Sigmoid colon (tissue), 7 donors: ENCODE results near the gene RALGAPB. TPM values are rescaled to one million over a fixed set of nuclear protein-coding genes. Genes with fewer than 3 reads are reported as not detected.

Source experiments
- DNase-seq: peaks from one replicate; pipeline ENCODE4 v3.0.0-alpha.2; 2019
- H3K27ac ChIP-seq, 4 donors: fragments of 200-600 bp; sonication (generic); one replicate each; pipeline ENCODE4 v1.5.1; 2016 to 2019; ENCODE audit warnings: mild to moderate bottlenecking in 1 of 4
- H3K27me3 ChIP-seq, 3 donors: fragments of 200-600 bp; sonication (generic); one replicate each; pipeline ENCODE4 v1.5.1; 2019; ENCODE audit warnings: mild to moderate bottlenecking in 1 of 3
- H3K36me3 ChIP-seq, 4 donors: fragments of 200-600 bp; sonication (generic); one replicate each; pipeline ENCODE4 v1.5.1; 2016 to 2019
- H3K4me1 ChIP-seq, 4 donors: fragments of 200-600 bp; sonication (generic); one replicate each; pipeline ENCODE4 v1.5.1; 2017 to 2019
- H3K4me3 ChIP-seq, 4 donors: fragments of 200-600 bp; sonication (generic); one replicate each; pipeline ENCODE4 v1.5.1; 2017 to 2019; ENCODE audit warnings: mild to moderate bottlenecking in 2 of 4, moderate library complexity in 1 of 4
- H3K9me3 ChIP-seq, 4 donors: fragments of 200-600 bp in 3 of 4; sonication (generic) in 3 of 4; one replicate each; pipeline versions ENCODE4 v1.5.1 to v1.6.1; 2013 to 2019
- CTCF ChIP-seq, 4 experiments: fragments of 450-650 bp in 3 of 4; fragments of 200-600 bp in 1 of 4; IDR thresholded peaks; one replicate each; pipeline ENCODE4 v1.5.1; 2016 to 2019; ENCODE audit warnings: antibody characterized with exemption in 4 of 4, mild to moderate bottlenecking in 3 of 4, moderate library complexity in 2 of 4
- EP300 ChIP-seq, 4 donors: sonication (generic); formaldehyde crosslinking; IDR thresholded peaks; one replicate each; pipeline ENCODE4 v1.6.1; 2017; ENCODE audit warnings: antibody characterized with exemption in 4 of 4
- POLR2A ChIP-seq, 2 donors: fragments of 450-650 bp; IDR thresholded peaks; one replicate each; pipeline ENCODE4 v1.6.1; 2016; ENCODE audit warnings: antibody characterized with exemption in 2 of 2, mild to moderate bottlenecking in 2 of 2, moderate library complexity in 2 of 2
- POLR2AphosphoS5 ChIP-seq, 4 donors: sonication (generic); formaldehyde crosslinking; IDR thresholded peaks; one replicate each; pipeline ENCODE4 v1.6.1; 2017; ENCODE audit warnings: antibody characterized with exemption in 4 of 4
- WGBS, 2 donors: extraction: QIAGEN DNeasy Blood & Tissue Kit; methylation state at CpG; one replicate each; pipeline ENCODE4 v1.1.7; 2013; 5-methylcytosine and 5-hydroxymethylcytosine counted together
- intact Hi-C: fragments of 100-400 bp; cut with DNase I; formaldehyde crosslinking; loops from one replicate; pipeline ENCODE4 v1.15.1; 2023
- polyA plus RNA-seq, 3 donors: library from polyadenylated mRNA; stranded (reverse); fragments of 200-250 nt; gene quantifications; one replicate each; pipeline ENCODE4 v1.2.3, GENCODE V29; 2013
- total RNA-seq, 4 donors: library from RNA; depleted of rRNA; stranded (reverse); fragments of >200 nt; gene quantifications; one replicate each; pipeline ENCODE4 v1.1.0, GENCODE V29; 2016
- donor health status: healthy with polysubstance abuse.
- donor health status: Bipolar disorder and iron deficiency.
- donor health status: healthy.

Gene RALGAPB
- total and polyA plus RNA-seq, 7 donors, result 7.2 to 37.9 (median 29.3) TPM

DNA sequence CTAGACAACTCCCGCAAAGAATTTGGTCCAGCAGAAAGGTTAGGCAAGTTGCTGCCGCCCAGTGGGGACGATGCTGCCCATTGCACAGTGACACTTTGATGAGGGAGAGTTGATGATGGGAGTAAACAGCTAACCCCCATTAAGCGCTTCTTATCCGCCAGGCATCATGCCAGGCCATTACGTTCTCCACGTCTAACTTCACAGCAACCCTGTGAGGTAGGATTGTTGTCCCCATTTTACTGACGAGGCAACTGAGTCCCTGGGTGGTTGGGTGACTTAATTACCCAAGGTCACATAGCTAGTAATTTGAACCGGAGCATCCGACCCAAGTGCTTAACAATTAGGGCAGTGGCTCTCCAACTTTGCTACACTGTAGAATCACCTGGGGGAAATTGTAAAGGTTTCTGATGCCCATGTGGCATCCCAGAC is 738 bp downstream of the RALGAPB start:
- H3K27ac ChIP-seq, result peak overlapping the region; percentile 83 to 92 (median 92)
- 4 to 17% methylated on average over 10 of the region's 10 CpGs for WGBS, 2 donors
- TF ChIP-seq CTCF (IDR thresholded peaks at IDR 0.05) (no peak), EP300 (IDR thresholded peaks at IDR 0.05) (no peak), POLR2A (IDR thresholded peaks at IDR 0.05) (no peak), POLR2AphosphoS5 (IDR thresholded peaks at IDR 0.05) (no peak)
- peak overlapping the region; percentile 68 to 87 (median 76) for H3K4me3 ChIP-seq
- intact Hi-C loops, result loop anchor here (5.0 kb wide), 1 partner anchor 36 kb away; the partner anchor contains the start of gene SNHG17
- no peaks in the 10 kb centered on the region for H3K9me3 ChIP-seq
- peaks cover 0 to 27% (median 21%) of the 10 kb centered on the region in 4 donors for H3K4me1 ChIP-seq
- no peaks in the 10 kb centered on the region for H3K36me3 ChIP-seq
- H3K27me3 ChIP-seq, result no peaks in the 10 kb centered on the region
- DNase-seq, result no peak

DNA sequence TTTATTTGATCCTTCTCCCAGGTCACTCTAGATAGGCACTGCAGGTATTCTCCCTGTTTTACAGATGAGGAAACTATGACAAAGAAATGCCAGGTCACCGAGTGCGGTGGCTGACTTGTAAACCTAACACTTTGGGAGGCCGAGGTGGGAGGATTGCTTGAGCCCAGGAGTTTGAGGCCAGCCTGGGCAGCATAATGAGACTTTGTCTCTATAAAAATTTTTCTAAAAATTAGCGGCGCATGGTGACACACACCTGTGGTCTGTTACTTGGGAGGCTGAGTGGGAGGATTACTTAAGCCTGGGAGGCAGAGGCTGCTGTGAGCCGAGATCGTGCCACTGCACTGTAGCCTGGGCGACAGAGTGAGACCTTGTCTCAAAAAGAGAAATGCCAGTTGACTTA is 5.1 kb downstream of the RALGAPB start:
- Histone ChIP-seq H3K9me3 (no peaks in the 10 kb centered on the region), H3K27me3 (no peaks in the 10 kb centered on the region), H3K36me3 (peaks cover 0 to 1% (median 0%) of the 10 kb centered on the region in 4 donors), H3K4me1 (peaks cover 0 to 23% (median 21%) of the 10 kb centered on the region in 4 donors), H3K4me3 (no peak overlapping the region), H3K27ac (no peak overlapping the region)
- DNase-seq, result no peak
- TF ChIP-seq POLR2A (IDR thresholded peaks at IDR 0.05) (no peak), EP300 (IDR thresholded peaks at IDR 0.05) (no peak), POLR2AphosphoS5 (IDR thresholded peaks at IDR 0.05) (no peak), CTCF (IDR thresholded peaks at IDR 0.05) (no peak)
- intact Hi-C loops, result no loop called here
- WGBS, 2 donors, result 96 to 98% methylated on average over 8 of the region's 8 CpGs

GRCh38 chr20:38479596-38479995 is 7.0 kb downstream of the RALGAPB start:
- H3K36me3 ChIP-seq, result peaks cover 0 to 5% (median 0%) of the 10 kb centered on the region in 4 donors
- intact Hi-C loops, result no loop called here
- TF ChIP-seq CTCF (IDR thresholded peaks at IDR 0.05) (no peak), POLR2A (IDR thresholded peaks at IDR 0.05) (no peak), POLR2AphosphoS5 (IDR thresholded peaks at IDR 0.05) (no peak), EP300 (IDR thresholded peaks at IDR 0.05) (no peak)
- WGBS, 2 donors, result 91 to 96% methylated on average over 2 of the region's 2 CpGs
- H3K4me1 ChIP-seq, result peaks cover 0 to 7% (median 6%) of the 10 kb centered on the region in 4 donors
- no peak for DNase-seq
- H3K27ac ChIP-seq, result no peak overlapping the region
- H3K27me3 ChIP-seq, result no peaks in the 10 kb centered on the region
- H3K4me3 ChIP-seq, result no peak overlapping the region
- no peaks in the 10 kb centered on the region for H3K9me3 ChIP-seq

DNA sequence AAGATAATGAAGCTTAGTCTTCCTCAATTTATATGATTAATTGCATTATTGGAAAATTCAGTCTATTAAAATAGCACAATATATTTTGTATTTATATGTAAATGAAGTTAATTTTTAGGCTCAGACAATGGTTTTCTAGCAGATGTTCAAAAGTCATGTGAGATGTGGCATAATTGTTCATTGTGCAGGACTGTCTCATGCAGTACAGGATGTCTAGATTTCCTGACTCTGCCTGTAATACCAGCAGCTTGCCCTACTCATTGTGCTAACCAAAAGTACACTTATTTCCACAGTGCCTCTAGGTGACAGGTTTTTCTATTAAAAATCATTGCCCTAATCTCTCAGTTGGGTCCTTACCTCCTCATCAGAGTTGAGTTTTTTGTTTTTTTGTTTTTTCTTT is 12.4 kb downstream of the RALGAPB start:
- H3K36me3 ChIP-seq, result peaks cover 7 to 26% (median 17%) of the 10 kb centered on the region in 4 donors
- H3K4me1 ChIP-seq, result no peaks in the 10 kb centered on the region
- no peak overlapping the region for H3K4me3 ChIP-seq
- H3K9me3 ChIP-seq, result no peaks in the 10 kb centered on the region
- intact Hi-C loops, result no loop called here
- TF ChIP-seq POLR2A (IDR thresholded peaks at IDR 0.05), result no peak
- no peak for TF ChIP-seq POLR2AphosphoS5 (IDR thresholded peaks at IDR 0.05)
- TF ChIP-seq CTCF (IDR thresholded peaks at IDR 0.05), result no peak
- TF ChIP-seq EP300 (IDR thresholded peaks at IDR 0.05), result no peak
- no peaks in the 10 kb centered on the region for H3K27me3 ChIP-seq
- DNase-seq, result no peak
- H3K27ac ChIP-seq, result no peak overlapping the region

DNA sequence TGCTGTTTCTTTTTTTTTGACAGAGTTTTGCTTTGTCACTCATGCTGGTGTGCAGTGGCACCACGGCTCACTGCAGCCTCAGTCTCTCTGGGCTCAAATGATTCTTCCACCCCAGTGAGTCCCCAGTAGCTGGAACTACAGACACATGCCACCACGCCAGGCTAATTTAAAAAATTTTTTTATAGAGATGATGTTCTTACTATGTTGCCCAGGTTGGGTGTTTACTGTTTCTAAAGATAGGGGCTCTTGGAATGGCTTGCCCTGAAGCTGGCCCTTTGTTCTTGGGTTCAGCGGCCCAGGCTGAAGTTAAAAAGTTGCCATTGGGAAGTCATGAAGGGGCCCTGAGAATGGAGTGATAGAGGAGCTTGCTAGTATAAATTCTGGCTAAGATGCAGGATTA is 16.5 kb downstream of the RALGAPB start:
- 95% methylated on average over 3 of the region's 3 CpGs for WGBS, 2 donors
- intact Hi-C loops, result no loop called here
- H3K36me3 ChIP-seq, result peaks cover 7 to 63% (median 20%) of the 10 kb centered on the region in 4 donors

More for the DNA sequence above, 16.5 kb downstream of the RALGAPB start:
- Histone ChIP-seq H3K9me3 (no peaks in the 10 kb centered on the region), H3K4me1 (no peaks in the 10 kb centered on the region), H3K27ac (no peak overlapping the region), H3K4me3 (no peak overlapping the region), H3K27me3 (no peaks in the 10 kb centered on the region)
- TF ChIP-seq POLR2A (IDR thresholded peaks at IDR 0.05) (no peak), EP300 (IDR thresholded peaks at IDR 0.05) (no peak), POLR2AphosphoS5 (IDR thresholded peaks at IDR 0.05) (no peak), CTCF (IDR thresholded peaks at IDR 0.05) (no peak)
- DNase-seq, result no peak
